ENCODE results near the gene NODAL. TPM values are rescaled to one million over a fixed set of nuclear protein-coding genes. Genes with fewer than 3 reads are reported as not detected.

NODAL gene
- total and polyA plus RNA-seq, 8 donors, result 0.80 to 1.3 (median 0.93) TPM; not detected in 2

GRCh38 chr10:70440296-70441160 is 953 bp downstream of the NODAL start:
- TF ChIP-seq CTCF (IDR thresholded peaks at IDR 0.05), result no peak
- H3K27me3 ChIP-seq, result peaks cover 40 to 59% of the 10 kb centered on the region in 2 donors
- H3K36me3 ChIP-seq, result no peaks in the 10 kb centered on the region
- peaks cover 9 to 20% of the 10 kb centered on the region in 2 donors for H3K4me1 ChIP-seq
- intact Hi-C loops (cut with DNase I), result no loop called here
- DNase-seq (peak in 1 of 4 donors; percentile 75), ATAC-seq (no peak)
- no peak overlapping the region for H3K27ac ChIP-seq
- H3K4me3 ChIP-seq, result no peak overlapping the region
- H3K9me3 ChIP-seq, result no peaks in the 10 kb centered on the region

GRCh38 chr10:70437721-70438120 is 3.8 kb downstream of the NODAL start:
- DNase-seq (no peak), ATAC-seq (no peak)
- Histone ChIP-seq H3K27ac (no peak overlapping the region), H3K36me3 (peaks cover 0 to 4% of the 10 kb centered on the region in 2 donors), H3K4me1 (peaks cover 9 to 22% of the 10 kb centered on the region in 2 donors), H3K4me3 (no peak overlapping the region), H3K9me3 (no peaks in the 10 kb centered on the region), H3K27me3 (peaks cover 36 to 52% of the 10 kb centered on the region in 2 donors)
- no peak for TF ChIP-seq CTCF (IDR thresholded peaks at IDR 0.05)
- intact Hi-C loops (cut with DNase I), result no loop called here

DNA sequence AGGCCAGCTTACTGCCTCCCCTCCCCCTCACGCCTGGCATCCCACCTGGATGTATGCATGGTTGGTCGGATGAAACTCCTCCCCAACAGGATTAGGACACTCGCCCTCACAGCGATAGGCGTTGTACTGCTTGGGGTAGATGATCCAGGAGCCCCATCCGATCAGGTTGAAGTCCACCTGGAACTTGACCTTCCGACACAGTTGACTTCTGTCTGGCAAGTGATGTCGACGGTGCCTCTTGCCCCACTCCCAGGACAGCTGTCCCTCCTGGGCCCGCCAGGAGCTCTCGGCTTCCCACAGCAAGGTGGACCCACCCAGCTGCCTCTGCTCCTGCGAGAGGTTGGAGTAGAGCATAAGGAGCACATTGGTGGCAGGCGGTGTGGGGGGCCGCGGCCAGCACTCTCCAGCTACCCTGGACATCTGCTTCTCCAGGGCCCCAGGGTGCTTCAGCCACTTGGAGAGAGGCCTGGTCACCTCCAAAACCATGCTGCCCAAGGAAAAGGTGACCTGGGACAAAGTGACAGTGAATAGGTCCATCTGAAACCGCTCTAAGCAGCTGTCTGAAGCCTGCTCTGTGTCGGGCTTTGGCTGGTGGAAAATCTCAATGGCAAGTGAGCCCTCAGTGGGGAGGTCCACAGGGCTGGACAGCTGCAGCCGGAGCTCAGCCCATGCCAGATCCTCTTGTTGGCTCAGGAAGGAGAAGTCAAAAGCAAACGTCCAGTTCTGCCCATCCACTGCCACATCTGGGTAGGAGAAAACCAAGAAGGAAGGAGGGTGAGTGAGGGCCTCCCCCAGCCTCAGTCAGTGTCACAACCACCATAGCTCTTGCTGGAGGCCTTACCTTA is 6.0 kb downstream of the NODAL start:
- Histone ChIP-seq H3K27me3 (peaks cover 17 to 29% of the 10 kb centered on the region in 2 donors), H3K9me3 (no peaks in the 10 kb centered on the region), H3K4me3 (no peak overlapping the region), H3K36me3 (peaks cover 0 to 5% of the 10 kb centered on the region in 2 donors), H3K27ac (no peak overlapping the region), H3K4me1 (peaks cover 13 to 18% of the 10 kb centered on the region in 2 donors)
- no peak for DNase-seq
- ATAC-seq, result no peak
- TF ChIP-seq CTCF (IDR thresholded peaks at IDR 0.05), result no peak
- intact Hi-C loops (cut with DNase I), result no loop called here

GRCh38 chr10:70433581-70434280 is 7.8 kb downstream of the NODAL start:
- Histone ChIP-seq H3K36me3 (peaks cover 0 to 23% of the 10 kb centered on the region in 2 donors), H3K4me1 (peaks cover 17 to 26% of the 10 kb centered on the region in 2 donors), H3K27me3 (peaks cover 0 to 12% of the 10 kb centered on the region in 2 donors), H3K27ac (no peak overlapping the region), H3K4me3 (no peak overlapping the region), H3K9me3 (no peaks in the 10 kb centered on the region)
- DNase-seq (no peak), ATAC-seq (no peak)
- no peak for TF ChIP-seq CTCF (IDR thresholded peaks at IDR 0.05)
- intact Hi-C loops (cut with DNase I), result no loop called here
